K562 (cell line): ENCODE data around the gene SMC5.
"Not testable (repeated sequence)": the region's sequence is repeated elsewhere in the genome, so short reads cannot be mapped to it uniquely, and the experiment has no call there.

Experiments
- CBX5 ChIP-seq: IDR thresholded peaks from 2 replicates; pipeline ENCODE4 v1.6.1; 2014; ENCODE audit warnings: low read depth, borderline replicate concordance
- FOXK1 ChIP-seq: sonication (generic); formaldehyde crosslinking; IDR thresholded peaks from 2 replicates; pipeline ENCODE4 v1.8.0; 2022; ENCODE audit warnings: missing genetic modification reagents, mild to moderate bottlenecking, borderline replicate concordance
- YBX1 ChIP-seq: fragments of 450-650 bp; IDR thresholded peaks from 2 replicates; pipeline ENCODE4 v1.7.1; 2016; ENCODE audit warnings: mild to moderate bottlenecking
- ZNF224 ChIP-seq: sonication (generic); formaldehyde crosslinking; IDR thresholded peaks from 2 replicates; pipeline ENCODE4 v1.8.0; 2022; ENCODE audit warnings: mild to moderate bottlenecking, missing genetic modification reagents
- ZNF23 ChIP-seq: fragments of 250-450 bp; sonication (Bioruptor Pico); IDR thresholded peaks from 2 replicates; pipeline ENCODE4 v1.4.0; 2020; ENCODE audit warnings: mild to moderate bottlenecking
- ZNF316 ChIP-seq: fragments of 450-650 bp; IDR thresholded peaks from 2 replicates; pipeline ENCODE4 v1.6.1; 2016
- TF ChIP-seq, protein P1 (sequence below), 3 experiments: IDR thresholded peaks in 2 of 3; conservative IDR thresholded peaks in 1 of 3; 2 replicates each; pipeline ENCODE4 v1.5.1; 2011 to 2012; ENCODE audit warnings: low read length in 3 of 3, mild to moderate bottlenecking in 3 of 3, control low read depth in 2 of 3, improper control_type of control experiment in 1 of 3, inconsistent platforms in 1 of 3, low read depth in 1 of 3, mixed read lengths in 1 of 3, moderate library complexity in 1 of 3; ENCODE audit not compliant: insufficient read depth in 2 of 3
- TF ChIP-seq, protein P2 (sequence below): fragments of 250-450 bp; sonication (Bioruptor Pico); IDR thresholded peaks from 2 replicates; pipeline ENCODE4 v1.8.0; 2022; ENCODE audit warnings: inconsistent platforms, mild to moderate bottlenecking, moderate library complexity, borderline replicate concordance
- TF ChIP-seq, protein P3 (sequence below): sonication (generic); formaldehyde crosslinking; IDR thresholded peaks from 2 replicates; pipeline ENCODE4 v1.5.0; 2020; ENCODE audit warnings: missing genetic modification reagents
- TF ChIP-seq, protein P4 (sequence below): fragments of 150-350 bp; conservative IDR thresholded peaks from 2 replicates; pipeline ENCODE4 v1.6.1; 2014; ENCODE audit warnings: low read length
- TF ChIP-seq, protein P5 (sequence below): fragments of 200-400 bp; formaldehyde crosslinking; IDR thresholded peaks from 2 replicates; pipeline ENCODE4 v1.6.1; 2017; ENCODE audit warnings: mild to moderate bottlenecking, low read depth, low read length, moderate library complexity

DNA sequence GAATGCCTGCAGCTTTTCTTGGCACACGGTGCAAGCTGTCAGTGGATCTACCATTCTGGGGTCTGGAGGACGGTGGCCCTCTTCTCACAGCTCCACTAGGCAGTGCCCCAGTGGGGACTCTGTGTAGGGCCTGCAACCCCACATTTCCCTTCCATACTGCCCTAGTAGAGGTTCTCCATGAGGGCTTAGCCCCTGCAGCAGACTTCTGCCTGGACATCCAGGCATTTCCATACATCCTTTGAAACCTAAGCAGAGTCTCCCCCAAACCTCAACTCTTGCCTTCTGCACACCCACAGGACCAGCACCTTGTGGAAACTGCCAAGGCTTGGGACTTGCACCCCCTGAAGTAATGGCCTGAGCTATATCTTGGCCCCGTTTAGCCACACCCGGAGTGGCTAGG, 69.8 kb downstream of the SMC5 start:
- TF ChIP-seq, protein P1, sequence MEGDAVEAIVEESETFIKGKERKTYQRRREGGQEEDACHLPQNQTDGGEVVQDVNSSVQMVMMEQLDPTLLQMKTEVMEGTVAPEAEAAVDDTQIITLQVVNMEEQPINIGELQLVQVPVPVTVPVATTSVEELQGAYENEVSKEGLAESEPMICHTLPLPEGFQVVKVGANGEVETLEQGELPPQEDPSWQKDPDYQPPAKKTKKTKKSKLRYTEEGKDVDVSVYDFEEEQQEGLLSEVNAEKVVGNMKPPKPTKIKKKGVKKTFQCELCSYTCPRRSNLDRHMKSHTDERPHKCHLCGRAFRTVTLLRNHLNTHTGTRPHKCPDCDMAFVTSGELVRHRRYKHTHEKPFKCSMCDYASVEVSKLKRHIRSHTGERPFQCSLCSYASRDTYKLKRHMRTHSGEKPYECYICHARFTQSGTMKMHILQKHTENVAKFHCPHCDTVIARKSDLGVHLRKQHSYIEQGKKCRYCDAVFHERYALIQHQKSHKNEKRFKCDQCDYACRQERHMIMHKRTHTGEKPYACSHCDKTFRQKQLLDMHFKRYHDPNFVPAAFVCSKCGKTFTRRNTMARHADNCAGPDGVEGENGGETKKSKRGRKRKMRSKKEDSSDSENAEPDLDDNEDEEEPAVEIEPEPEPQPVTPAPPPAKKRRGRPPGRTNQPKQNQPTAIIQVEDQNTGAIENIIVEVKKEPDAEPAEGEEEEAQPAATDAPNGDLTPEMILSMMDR (IDR thresholded peaks at IDR 0.05 in 2 of 3, conservative IDR thresholded peaks at IDR 0.05 in 1 of 3; ENCODE audit: insufficient read depth in 2 of 3, low read depth in 1 of 3, low read length in 3 of 3), result not testable (repeated sequence)
- TF ChIP-seq, protein P2, sequence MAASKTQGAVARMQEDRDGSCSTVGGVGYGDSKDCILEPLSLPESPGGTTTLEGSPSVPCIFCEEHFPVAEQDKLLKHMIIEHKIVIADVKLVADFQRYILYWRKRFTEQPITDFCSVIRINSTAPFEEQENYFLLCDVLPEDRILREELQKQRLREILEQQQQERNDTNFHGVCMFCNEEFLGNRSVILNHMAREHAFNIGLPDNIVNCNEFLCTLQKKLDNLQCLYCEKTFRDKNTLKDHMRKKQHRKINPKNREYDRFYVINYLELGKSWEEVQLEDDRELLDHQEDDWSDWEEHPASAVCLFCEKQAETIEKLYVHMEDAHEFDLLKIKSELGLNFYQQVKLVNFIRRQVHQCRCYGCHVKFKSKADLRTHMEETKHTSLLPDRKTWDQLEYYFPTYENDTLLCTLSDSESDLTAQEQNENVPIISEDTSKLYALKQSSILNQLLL (CRISPR knock-in tag), result not testable (repeated sequence)
- TF ChIP-seq, protein P3, sequence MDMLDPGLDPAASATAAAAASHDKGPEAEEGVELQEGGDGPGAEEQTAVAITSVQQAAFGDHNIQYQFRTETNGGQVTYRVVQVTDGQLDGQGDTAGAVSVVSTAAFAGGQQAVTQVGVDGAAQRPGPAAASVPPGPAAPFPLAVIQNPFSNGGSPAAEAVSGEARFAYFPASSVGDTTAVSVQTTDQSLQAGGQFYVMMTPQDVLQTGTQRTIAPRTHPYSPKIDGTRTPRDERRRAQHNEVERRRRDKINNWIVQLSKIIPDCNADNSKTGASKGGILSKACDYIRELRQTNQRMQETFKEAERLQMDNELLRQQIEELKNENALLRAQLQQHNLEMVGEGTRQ, result not testable (repeated sequence)
- not testable (repeated sequence) for TF ChIP-seq YBX1; FOXK1 (CRISPR knock-in tag); ZNF316; ZNF224; ZNF23 (CRISPR knock-in tag)
- 0 out of 2 replicates have a peak, but pooled peaks have one; percentile 59 for TF ChIP-seq CBX5
- TF ChIP-seq, protein P4, sequence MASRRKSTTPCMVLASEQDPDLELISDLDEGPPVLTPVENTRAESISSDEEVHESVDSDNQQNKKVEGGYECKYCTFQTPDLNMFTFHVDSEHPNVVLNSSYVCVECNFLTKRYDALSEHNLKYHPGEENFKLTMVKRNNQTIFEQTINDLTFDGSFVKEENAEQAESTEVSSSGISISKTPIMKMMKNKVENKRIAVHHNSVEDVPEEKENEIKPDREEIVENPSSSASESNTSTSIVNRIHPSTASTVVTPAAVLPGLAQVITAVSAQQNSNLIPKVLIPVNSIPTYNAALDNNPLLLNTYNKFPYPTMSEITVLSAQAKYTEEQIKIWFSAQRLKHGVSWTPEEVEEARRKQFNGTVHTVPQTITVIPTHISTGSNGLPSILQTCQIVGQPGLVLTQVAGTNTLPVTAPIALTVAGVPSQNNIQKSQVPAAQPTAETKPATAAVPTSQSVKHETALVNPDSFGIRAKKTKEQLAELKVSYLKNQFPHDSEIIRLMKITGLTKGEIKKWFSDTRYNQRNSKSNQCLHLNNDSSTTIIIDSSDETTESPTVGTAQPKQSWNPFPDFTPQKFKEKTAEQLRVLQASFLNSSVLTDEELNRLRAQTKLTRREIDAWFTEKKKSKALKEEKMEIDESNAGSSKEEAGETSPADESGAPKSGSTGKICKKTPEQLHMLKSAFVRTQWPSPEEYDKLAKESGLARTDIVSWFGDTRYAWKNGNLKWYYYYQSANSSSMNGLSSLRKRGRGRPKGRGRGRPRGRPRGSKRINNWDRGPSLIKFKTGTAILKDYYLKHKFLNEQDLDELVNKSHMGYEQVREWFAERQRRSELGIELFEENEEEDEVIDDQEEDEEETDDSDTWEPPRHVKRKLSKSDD, result not testable (repeated sequence)
- TF ChIP-seq, protein P5, sequence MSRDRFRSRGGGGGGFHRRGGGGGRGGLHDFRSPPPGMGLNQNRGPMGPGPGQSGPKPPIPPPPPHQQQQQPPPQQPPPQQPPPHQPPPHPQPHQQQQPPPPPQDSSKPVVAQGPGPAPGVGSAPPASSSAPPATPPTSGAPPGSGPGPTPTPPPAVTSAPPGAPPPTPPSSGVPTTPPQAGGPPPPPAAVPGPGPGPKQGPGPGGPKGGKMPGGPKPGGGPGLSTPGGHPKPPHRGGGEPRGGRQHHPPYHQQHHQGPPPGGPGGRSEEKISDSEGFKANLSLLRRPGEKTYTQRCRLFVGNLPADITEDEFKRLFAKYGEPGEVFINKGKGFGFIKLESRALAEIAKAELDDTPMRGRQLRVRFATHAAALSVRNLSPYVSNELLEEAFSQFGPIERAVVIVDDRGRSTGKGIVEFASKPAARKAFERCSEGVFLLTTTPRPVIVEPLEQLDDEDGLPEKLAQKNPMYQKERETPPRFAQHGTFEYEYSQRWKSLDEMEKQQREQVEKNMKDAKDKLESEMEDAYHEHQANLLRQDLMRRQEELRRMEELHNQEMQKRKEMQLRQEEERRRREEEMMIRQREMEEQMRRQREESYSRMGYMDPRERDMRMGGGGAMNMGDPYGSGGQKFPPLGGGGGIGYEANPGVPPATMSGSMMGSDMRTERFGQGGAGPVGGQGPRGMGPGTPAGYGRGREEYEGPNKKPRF, result not testable (repeated sequence)
